HS-27A (cell line): ENCODE data around the gene ZNF786.
"Not testable (repeated sequence)": the region's sequence is repeated elsewhere in the genome, so short reads cannot be mapped to it uniquely, and the experiment has no call there.

Source experiments
- DNase-seq: peaks from one replicate; pipeline ENCODE4 v3.0.0-alpha.2; 2012; ENCODE audit warnings: low read depth, missing footprints

ZNF786 gene, protein sequence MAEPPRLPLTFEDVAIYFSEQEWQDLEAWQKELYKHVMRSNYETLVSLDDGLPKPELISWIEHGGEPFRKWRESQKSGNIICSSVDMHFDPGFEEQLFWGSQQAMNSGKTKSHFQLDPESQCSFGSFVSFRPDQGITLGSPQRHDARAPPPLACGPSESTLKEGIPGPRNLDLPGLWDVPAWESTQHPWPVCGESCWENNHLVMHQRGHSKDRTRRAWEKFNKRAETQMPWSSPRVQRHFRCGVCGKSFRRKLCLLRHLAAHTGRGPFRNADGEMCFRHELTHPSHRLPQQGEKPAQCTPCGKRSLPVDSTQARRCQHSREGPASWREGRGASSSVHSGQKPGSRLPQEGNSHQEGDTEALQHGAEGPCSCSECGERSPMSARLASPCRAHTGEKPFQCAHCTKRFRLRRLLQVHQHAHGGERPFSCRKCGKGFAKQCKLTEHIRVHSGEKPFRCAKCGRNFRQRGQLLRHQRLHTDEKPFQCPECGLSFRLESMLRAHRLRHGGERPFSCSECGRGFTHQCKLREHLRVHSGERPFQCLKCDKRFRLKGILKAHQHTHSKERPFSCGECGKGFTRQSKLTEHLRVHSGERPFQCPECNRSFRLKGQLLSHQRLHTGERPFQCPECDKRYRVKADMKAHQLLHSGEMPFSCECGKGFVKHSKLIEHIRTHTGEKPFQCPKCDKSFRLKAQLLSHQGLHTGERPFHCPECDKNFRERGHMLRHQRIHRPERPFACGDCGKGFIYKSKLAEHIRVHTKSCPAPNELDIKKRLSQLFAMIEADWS

DNA sequence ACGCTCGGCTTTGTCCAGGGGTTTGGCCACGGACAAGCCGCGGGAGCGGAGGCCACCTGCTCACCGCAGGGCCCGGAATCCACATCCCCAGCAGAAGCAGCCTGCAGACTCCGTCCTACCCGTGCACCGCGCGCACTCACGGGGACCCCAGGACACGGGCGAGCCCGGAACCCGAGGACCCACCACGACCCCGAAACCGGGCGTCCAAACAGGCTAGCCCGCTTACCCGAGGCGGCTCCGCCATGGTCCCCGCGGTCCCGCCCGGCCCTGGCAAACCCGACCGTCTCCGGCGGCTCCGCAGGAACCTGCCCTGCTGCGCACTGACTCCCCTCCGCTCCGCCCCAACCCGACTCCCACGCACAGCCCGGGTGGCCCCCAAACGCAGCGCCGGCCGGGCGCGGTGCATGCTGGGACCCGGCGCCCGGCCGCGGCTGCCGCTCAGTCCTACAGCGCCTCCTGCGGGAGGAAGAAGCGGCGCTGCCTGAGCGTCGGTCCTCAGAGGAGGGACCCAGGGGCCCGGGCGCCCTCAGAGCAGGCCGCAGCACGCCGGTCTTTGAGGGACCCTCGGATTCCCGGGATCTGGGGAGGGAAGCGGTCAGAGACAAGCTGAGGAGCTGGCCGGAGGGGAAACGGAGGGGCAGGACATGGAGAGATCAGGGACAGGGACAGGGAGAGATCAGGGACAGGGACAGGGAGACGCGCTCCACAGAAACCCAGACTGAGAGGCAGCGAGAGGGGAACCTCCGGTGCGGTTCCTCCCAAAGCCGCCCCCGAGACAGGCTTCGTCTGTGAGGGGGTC is at the start of gene ZNF786:
Gene ZNF786, minus strand, starts transcription at position 322 of the 799 bp plus-strand sequence. Its CDS starts 78 bp downstream, at position 244.
- peak; percentile 1 for DNase-seq

DNA sequence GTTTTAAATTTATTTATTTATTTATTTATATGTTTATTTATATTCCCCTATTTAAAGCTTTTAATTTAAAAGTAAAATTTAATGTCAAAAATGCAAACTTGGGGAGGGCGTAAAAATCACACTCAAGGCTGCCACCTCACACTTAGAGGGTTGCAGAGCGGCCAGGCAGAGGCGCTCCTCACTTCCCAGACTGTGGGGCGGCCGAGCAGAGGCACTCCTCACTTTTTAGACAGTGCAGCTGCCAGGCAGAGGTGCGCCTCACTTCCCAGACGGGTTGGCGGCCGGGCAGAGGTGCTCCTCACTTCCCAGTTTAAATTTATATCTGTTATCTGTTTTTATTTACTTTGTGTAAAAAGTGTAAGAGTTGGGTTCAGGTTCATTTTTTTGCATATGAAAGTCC is 45.6 kb upstream of the ZNF786 start:
- DNase-seq, result no peak

DNA sequence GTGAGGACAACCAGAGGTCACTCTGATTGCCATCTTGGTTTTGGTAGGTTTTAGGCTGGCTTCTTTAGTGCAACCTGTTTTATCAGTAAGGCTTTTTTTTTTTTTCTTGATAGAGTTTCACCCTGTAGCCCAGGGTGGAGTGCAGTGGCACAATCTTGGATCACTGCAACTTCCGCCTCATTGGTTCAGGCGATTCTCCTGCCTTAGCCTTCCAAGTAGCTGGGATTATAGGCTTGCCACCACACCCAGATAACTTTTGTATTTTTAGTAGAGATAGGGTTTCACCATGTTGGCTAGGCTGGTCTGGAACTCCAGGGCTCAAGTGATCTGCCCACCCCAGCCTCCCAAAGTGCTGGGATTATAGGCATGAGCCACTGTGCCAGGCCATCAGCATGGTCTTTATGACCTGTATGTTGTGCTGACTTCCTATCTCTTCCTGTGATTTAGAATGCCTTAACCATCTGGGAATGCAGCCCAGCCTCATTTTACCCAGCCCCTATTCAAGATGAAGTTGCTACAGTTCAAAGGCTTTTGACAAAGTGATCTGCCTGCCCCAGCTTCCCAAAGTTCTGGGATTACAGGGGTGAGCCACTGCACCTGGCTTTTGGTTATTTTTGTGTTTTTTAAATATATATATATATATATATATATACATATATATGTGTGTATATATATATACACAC is 42.7 kb upstream of the ZNF786 start:
- no peak for DNase-seq

DNA sequence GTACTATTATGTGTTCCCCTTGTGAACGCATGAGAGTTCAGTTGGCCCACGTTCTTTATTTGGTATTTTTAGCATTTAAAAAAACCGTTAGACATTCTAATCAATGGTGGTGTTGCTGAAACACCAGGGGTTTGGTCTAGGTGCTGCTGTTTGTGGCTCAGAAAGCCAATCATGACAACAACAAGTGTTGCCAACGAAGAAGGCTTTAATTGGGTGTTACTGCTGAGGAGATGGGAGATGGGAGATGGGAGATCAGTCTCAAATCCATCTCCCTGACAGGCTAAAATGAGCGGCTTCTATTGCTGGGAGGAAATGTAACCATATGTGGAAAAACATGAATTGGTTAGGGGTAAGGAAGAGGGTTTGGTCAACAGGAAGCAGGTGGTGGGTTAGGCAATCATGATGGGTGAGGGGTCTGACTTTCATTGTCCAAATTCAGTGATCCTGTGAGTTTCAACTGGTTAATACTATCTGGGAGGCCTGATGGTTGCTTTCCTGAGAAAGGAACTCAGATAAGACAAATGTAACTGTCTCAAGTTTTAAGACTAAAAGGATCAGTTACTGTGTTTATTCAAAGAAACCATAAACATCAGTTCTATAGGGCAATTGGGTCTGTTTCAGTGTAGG is 40.2 kb upstream of the ZNF786 start:
- no peak for DNase-seq

DNA sequence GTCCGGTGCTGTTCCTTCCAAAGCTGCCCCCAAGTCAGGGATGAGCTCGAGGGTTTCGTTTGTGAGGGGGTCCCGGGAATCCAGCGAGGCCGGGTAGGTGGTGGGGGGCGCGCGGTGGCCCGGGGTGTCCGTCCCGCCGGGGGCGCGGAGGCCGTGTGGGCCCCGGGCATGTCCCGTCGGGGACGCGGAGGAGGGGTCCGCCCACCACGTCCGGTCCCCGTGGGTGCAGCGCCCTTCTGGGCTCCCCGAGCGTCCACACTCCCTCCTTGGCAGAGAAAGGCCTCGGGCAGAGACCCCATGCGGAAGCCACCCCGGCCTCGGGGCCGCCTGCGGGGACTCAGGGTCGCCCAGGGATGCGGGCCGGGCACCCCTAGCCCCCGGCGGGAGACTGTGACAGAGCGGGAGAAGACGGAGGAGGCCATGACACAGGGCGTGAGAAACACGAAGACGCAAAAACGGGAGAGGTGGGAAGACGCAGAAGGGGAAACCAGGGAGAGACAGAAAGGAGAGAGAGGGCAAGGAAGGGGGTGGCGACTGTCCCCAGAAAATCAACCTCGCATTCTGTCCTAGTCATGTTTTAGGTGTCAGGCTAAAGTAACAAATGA is 36.2 kb upstream of the ZNF786 start:
- DNase-seq, result no peak

DNA sequence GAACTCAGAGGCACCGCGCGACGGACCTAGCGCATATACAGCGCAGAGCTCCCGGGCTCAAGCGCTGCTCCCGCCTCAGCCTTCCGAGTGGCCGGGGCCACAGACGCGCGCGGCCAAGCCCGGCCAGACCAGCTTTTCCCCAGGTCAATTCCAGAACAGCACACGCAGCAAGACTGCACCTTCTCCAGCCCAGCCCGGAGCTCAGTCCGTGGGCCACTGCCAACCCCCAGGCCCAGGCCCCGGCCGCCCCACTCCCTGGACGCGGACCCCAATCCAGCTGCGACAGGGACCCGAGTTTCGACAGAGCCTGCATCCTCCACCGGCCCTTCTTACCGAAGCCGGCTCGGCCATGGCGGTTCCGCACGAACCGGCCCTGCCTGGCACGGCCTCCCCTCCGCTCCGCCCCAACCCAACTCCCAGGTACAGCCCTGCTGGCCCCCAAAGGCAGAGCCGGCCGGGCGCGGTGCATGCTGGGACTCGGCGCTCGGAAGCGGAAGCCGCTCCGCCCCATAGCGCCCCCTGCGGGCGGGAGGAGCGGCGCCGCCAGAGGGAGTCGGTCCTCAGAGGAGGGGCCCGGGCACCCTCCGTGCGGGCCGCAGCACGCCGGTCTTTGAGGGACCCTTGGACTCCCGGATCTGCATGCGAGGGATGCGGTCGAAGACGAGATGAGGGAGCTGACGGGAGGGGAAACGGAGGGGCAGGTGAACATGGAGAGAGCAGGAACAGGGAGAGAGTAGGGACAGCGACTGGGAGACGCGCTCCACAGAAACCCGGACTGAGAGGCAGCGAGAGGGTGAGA is 35.5 kb upstream of the ZNF786 start, which contains the start of gene ZNF425:
Gene ZNF425, minus strand, starts transcription at position 462 of the 799 bp plus-strand sequence. Its CDS starts 111 bp downstream, at position 351.
- peak; percentile 61 for DNase-seq

DNA sequence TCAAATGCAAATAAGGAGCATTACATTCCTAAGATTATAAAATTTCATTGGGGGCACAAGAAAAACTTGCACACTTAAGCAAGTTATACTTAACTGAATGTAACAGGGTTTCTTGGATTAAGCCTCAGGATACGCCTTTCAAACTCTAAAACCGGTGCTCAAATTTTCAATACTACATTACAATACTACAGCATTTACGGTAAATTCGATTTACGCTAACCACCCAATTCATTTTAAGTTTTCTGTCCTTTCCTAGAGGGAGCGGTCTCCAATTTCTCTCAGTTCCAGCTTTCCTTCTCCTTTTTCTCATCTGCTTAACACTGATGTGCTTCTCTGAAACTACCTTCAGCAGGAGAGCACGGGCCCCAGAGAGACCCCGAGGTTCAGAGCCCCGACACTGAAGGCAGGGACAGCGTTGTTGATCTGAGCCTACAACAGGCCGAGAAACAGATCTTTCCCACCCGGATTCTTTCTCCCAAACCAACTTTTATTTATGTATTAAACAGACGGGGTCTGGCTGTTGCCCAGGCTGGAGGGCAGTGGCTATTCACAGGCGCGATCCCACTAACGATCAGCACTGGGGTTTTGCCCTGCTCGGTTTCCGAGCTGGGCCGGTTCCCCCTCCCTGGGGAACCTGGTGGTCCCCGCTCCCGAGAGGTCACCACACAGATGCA is 34.8 kb upstream of the ZNF786 start:
- no peak for DNase-seq

DNA sequence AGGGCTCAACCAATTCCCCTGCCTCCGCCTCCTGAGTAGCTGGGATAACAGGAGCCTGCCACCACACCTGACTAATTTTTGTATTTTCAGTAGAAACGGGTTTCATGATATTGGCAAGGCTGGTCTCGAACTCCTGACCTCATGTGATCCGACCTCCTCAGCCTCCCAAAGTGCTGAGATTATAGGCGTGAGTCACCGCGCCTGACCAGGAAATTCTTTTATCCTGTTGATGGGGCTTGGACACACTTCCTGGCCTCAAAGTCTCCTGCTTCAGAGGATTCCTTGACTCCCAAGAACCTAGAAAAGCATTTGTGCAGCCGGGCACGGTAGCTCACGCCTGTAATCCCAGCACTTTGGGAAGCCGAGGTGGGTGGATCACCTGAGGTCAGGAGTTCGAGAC is 19.5 kb upstream of the ZNF786 start:
- DNase-seq, result no peak

DNA sequence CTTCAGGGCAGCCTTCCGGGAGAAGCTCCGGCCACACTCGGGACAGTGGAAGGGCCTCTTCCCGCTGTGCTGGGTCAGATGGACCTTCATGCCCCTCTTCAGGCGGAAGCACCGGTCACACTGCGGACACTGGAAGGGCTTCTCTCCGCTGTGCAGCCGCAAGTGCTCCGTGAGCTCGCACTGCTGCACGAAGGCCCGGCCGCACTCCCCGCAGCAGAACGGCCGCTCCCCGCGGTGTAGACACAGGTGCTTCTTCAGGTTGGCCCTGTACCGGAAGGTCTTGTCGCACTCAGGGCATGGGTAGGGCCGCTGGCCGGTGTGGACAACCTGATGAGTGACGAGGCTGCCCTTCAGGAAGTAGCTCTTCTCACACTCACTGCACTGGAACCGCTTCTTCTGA is 14.2 kb upstream of the ZNF786 start:
- DNase-seq, result no peak

DNA sequence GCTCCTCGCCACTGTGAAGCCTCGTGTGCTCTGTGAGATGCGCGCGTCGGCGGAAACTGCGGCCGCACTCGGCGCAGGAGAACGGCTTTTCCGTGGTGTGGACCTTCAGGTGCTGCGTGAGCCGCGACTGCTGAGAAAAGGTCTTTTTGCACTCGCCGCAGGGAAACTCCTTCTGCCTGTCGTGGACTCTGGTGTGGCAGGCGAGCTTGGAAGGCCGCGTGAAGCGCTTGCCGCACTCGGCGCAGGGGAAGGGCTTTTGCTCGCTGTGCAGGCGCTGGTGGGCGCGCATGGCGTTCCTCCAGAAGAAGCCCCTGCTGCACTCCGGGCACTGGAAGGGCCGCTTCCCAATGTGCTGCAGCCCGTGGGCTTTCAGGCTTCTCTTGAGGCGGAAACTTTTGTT is 13.7 kb upstream of the ZNF786 start:
- DNase-seq, result no peak

DNA sequence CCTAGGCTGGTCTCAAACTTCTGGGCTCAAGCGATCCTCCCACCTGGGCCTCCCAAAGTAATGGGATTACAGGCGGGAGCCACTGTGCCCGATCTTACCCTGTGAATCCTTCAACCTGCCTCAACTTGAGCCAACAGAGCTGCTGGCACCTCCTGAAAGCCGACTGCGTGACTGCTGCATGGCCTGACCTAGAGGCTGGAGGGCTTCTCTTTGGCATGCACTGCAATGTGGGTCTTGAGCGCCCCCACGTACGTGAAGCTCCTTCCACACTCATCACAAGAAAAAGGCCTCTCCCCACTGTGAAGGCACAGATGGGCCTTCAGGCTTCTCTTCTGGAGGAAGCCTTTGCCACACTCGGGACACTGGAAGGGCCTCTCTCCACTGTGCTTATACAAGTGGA is 12.9 kb upstream of the ZNF786 start:
- DNase-seq, result no peak

DNA sequence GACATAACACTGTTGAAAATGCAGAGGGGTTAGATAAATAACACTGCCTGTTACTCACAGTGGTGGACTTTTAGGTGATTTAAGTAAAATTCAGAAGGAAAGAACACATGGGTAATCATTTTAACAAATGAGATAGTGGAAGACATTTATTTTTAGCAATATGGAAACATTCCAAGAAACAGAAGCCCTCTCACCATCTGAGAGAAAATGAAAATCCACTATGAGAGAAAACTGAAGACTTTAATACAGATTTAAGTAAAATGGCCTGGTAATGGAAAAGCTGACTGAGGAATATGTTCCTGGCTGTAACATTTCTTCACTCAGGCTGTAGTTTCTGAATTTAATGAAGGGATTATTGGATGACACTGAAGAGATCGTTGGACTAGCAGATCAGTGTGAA is 12.1 kb upstream of the ZNF786 start:
- no peak for DNase-seq

DNA sequence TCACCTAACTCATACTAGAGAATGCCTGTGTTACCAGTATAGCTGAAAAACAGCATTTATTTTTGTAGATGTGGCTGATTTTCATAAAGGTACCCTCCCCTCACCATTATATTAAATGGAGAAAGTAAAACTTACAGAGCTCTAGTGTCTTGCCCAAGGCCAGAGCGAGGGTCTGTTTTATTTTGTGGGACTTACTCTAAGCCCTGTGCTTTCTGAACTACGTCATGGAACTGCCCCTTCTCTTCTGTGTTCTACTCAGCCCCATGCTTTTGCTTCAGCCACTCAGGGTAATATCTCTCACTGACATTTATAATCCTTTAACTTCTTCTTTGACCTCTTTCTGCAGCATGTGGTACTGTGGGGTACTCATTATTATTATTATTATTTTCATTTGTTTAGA is 10.3 kb upstream of the ZNF786 start:
- DNase-seq, result no peak

DNA sequence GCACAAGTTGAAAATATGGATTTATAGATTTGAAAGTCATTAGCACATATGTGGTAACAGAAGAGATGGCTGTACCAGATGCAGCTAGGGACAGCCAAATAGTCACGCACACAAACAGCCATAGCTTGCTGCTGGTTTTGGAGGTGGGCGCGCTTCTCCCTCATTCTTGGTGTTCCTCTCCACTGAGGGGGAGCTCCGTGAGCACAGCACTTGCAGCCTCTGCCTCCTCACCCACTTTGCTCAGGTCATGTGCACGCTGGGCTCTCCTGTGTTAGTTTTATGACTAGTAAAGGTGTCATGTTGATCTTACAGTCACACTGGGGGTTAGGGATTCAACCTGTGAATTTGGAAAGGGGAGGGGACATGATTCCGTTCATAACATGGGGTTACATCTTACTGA is 8.5 kb upstream of the ZNF786 start:
- DNase-seq, result no peak

DNA sequence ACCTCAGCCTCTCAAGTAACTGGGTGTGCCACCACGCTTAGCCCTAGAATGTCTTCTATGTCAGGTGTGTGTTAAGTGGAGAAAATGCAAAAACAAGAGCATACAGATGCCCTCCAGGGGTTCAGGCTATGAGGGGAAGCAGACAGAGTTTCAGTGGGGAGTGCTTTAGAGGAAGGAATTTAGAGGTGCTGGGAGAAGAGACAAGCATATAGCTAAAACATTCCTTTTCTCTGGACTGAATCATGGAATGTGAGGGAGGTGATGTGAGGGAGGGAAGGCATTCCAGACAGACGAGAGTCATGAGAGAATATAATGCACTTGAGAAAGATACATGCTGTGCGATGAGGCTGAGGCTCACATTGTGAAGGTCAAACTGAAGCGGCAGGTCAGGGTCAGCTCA is 6.6 kb upstream of the ZNF786 start:
- no peak for DNase-seq

DNA sequence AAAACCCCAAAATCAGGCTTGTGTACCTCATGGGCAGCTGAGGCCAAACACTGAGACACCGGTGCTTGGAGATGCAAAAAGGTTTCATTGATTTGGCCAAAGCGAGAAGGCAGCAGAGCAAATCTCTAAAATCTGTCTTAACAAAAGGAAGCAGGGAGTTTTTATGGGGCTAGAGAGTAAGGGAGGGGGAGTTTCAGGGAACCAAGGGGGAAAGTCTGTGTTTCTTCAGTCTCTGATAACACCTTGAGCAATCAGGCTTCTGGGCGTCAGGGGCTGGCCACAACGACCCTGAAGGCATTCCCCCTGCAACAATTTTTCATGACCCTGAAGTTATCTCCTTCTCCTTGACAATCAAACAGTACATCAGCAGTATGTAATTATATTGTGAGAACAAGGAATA is 2.7 kb upstream of the ZNF786 start:
- DNase-seq, result no peak

DNA sequence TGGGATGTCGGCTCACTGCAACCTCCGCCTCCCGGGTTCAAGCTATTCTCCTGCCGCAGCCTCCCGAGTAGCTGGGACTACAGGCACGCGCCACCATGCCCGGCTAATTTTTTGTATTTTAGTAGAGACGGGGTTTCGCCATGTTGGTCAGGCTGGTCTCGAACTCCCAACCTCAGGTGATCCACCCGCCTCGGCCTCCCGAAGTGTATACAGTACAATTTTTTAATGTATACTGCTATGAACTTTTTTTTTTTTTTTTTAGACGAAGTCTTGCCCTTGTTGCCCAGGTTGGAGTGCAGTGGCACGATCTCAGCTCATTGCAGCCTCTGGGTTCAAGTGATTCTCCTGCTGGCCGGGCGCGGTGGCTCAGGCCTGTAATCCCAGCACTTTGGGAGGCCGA is 1.7 kb upstream of the ZNF786 start:
- DNase-seq, result not testable (repeated sequence)

DNA sequence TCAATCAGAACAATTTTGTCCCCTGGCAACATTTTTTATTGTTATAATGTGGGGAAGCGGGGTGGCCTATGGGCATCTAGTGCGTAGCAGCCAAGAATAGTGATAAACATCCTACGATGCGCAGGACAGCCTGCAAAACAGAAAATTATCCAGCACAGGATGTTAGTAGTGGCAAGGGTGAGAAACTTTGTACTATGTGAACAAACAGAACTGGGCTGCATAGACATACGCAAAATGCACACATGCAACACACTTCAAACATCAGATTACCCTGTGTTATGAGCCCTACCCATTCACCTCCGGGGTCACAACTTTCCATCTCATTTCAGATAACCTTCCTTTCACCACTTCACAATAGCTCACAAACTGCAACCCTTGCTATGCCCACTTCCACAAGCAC is 3.1 kb downstream of the ZNF786 start:
- no peak for DNase-seq

DNA sequence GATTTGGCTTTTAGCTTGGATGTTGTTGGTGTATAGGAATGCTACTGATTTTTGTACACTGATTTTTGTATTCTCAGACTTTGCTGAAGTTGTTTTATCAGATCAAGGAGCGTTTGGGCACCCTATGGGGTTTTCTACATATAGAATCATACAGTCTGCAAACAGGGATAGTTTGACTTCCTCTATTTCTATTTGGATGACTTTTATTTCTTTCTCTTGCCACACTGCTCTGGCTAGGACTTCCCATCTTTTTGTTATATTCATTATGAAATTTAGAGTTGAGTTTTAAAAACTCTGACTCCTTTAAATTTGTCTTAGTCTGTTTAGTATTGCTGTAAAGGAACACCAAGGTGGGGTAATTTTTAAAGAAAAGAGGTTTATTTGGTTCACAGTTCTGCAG is 4.7 kb downstream of the ZNF786 start:
- DNase-seq, result no peak

DNA sequence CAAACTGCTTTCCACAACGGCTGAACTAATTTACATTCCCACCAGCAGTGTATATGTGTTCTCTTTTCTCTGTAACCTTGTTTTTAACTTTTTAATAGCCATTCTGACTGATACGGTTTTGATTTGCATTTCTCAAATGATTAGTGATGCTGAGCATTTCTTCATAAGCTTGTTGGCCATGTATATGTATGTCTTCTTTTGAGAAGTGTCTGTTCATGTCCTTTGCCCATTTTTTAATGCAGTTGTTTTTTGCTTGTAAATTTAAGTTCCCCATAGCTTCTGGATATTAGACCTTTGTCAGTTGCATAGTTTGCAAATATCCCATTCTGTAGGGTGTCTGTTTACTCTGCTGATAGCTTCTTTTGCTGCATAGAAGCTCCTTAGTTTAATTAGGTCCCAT is 6.1 kb downstream of the ZNF786 start:
- no peak for DNase-seq
